Activated T-cell treated with anti-CD3 and anti-CD28 coated beads, Interleukin-2, amount 50 U/mL, for 72 hours (primary cell): ENCODE data around the gene WBP11. TPM values are rescaled to one million over a fixed set of nuclear protein-coding genes. Genes with fewer than 3 reads are reported as not detected.

Source experiments
- ATAC-seq, 2 donors: fragments of 150-1000 bp; cut with Tn5 transposase; replicated peaks in 1 of 2; 2 replicates each; pipeline ENCODE4 v1.10.0; 2021; ENCODE audit warnings: moderate library complexity in 2 of 2, mild to moderate bottlenecking in 1 of 2
- DNase-seq, 2 donors: peaks; one replicate each; pipeline ENCODE4 v3.0.0; 2021 to 2022; ENCODE audit warnings: mixed read lengths in 1 of 2
- H3K27ac Mint-ChIP-seq: one replicate; pipeline ENCODE4 v1.8.0; 2022; ENCODE audit warnings: mild to moderate bottlenecking, moderate library complexity, mixed read lengths
- H3K27me3 Mint-ChIP-seq: one replicate; pipeline ENCODE4 v1.8.0; 2022; ENCODE audit warnings: low read depth, mixed read lengths
- H3K36me3 Mint-ChIP-seq, 2 donors: one replicate each; pipeline ENCODE4 v1.8.0; 2022; ENCODE audit warnings: mixed read lengths in 2 of 2, mild to moderate bottlenecking in 1 of 2; ENCODE audit not compliant: insufficient read depth in 2 of 2
- H3K4me1 Mint-ChIP-seq: one replicate; pipeline ENCODE4 v1.8.0; 2022; ENCODE audit warnings: low read depth, mixed read lengths
- H3K4me3 Mint-ChIP-seq, 2 donors: one replicate each; pipeline ENCODE4 v1.8.0; 2022; ENCODE audit warnings: mild to moderate bottlenecking in 2 of 2, mixed read lengths in 2 of 2, moderate library complexity in 2 of 2
- H3K9me3 Mint-ChIP-seq, 2 donors: one replicate each; pipeline ENCODE4 v1.8.0; 2022; ENCODE audit warnings: mixed read lengths in 2 of 2
- total RNA-seq, 2 donors: library from RNA; stranded (reverse); gene quantifications; one replicate each; pipeline ENCODE4 v1.2.3, GENCODE V29; 2022

WBP11 gene
- total RNA-seq, result 100 to 1,000 TPM; 104 to 111 TPM

- ATAC-seq (peak; percentile 98), DNase-seq (peak; percentile 87 to 90)
- Mint-ChIP-seq H3K9me3 (no peaks in the 10 kb centered on the region), H3K27ac (no peak within 1 kb of the TSS), H3K27me3 (no peaks in the 10 kb centered on the region), H3K4me3 (no peak within 1 kb of the TSS), H3K4me1 (peaks cover 17% of the 10 kb centered on the region), H3K36me3 (peaks cover 5 to 24% of the 10 kb centered on the region in 2 donors)
Observed at GRCh38 chr12:14803011-14803829, at the start of gene WBP11, which contains the start of gene C12orf60. TSS of gene WBP11 (minus strand) at chr12:14803478. CDS start at chr12:14801383, 2,095 bp downstream. TSS of gene C12orf60 (plus strand) at chr12:14803670. CDS start at chr12:14822936, 19,266 bp downstream.

GRCh38 chr12:14852880-14853279, 49.6 kb upstream of the WBP11 start:
- no peaks in the 10 kb centered on the region for H3K27me3 Mint-ChIP-seq
- H3K27ac Mint-ChIP-seq, result no peak overlapping the region
- no peaks in the 10 kb centered on the region for H3K36me3 Mint-ChIP-seq
- H3K9me3 Mint-ChIP-seq, result peaks cover 5 to 6% of the 10 kb centered on the region in 2 donors
- ATAC-seq (no peak), DNase-seq (no peak)
- H3K4me3 Mint-ChIP-seq, result no peak overlapping the region
- H3K4me1 Mint-ChIP-seq, result no peaks in the 10 kb centered on the region

- Mint-ChIP-seq H3K4me1 (peaks cover 4% of the 10 kb centered on the region), H3K27me3 (no peaks in the 10 kb centered on the region), H3K9me3 (peaks cover under 1% of the 10 kb centered on the region in 2 donors), H3K36me3 (no peaks in the 10 kb centered on the region), H3K27ac (no peak overlapping the region), H3K4me3 (no peak overlapping the region)
- DNase-seq, result no peak
- no peak for ATAC-seq
Observed at GRCh38 chr12:14850929-14851663, 47.8 kb upstream of the WBP11 start.

GRCh38 chr12:14849661-14850060, 46.4 kb upstream of the WBP11 start:
- Mint-ChIP-seq H3K27ac (no peak overlapping the region), H3K4me3 (no peak overlapping the region), H3K9me3 (no peaks in the 10 kb centered on the region), H3K27me3 (no peaks in the 10 kb centered on the region), H3K4me1 (peaks cover 11% of the 10 kb centered on the region), H3K36me3 (no peaks in the 10 kb centered on the region)
- no peak for DNase-seq
- no peak for ATAC-seq

GRCh38 chr12:14846876-14847580, 43.8 kb upstream of the WBP11 start:
- ATAC-seq (no peak), DNase-seq (no peak)
- no peaks in the 10 kb centered on the region for H3K9me3 Mint-ChIP-seq
- peaks cover 11% of the 10 kb centered on the region for H3K4me1 Mint-ChIP-seq
- no peak overlapping the region for H3K4me3 Mint-ChIP-seq
- H3K36me3 Mint-ChIP-seq, result no peaks in the 10 kb centered on the region
- H3K27ac Mint-ChIP-seq, result no peak overlapping the region
- H3K27me3 Mint-ChIP-seq, result no peaks in the 10 kb centered on the region

GRCh38 chr12:14846042-14846587, 42.8 kb upstream of the WBP11 start:
- H3K27ac Mint-ChIP-seq, result no peak overlapping the region
- H3K27me3 Mint-ChIP-seq, result no peaks in the 10 kb centered on the region
- H3K9me3 Mint-ChIP-seq, result no peaks in the 10 kb centered on the region
- ATAC-seq (no peak), DNase-seq (no peak)
- H3K36me3 Mint-ChIP-seq, result no peaks in the 10 kb centered on the region
- no peak overlapping the region for H3K4me3 Mint-ChIP-seq
- H3K4me1 Mint-ChIP-seq, result peaks cover 11% of the 10 kb centered on the region

- Mint-ChIP-seq H3K27ac (no peak overlapping the region), H3K27me3 (peaks cover 6% of the 10 kb centered on the region), H3K36me3 (no peaks in the 10 kb centered on the region), H3K4me1 (peaks cover 11% of the 10 kb centered on the region), H3K9me3 (no peaks in the 10 kb centered on the region), H3K4me3 (peak overlapping the region; percentile 9 to 60)
- DNase-seq, result peak; percentile 21
- peak; percentile 37 to 53 for ATAC-seq
Observed at GRCh38 chr12:14845350-14845750, 42.1 kb upstream of the WBP11 start.

GRCh38 chr12:14844401-14844800, 41.1 kb upstream of the WBP11 start:
- Mint-ChIP-seq H3K27ac (no peak overlapping the region), H3K4me1 (peaks cover 11% of the 10 kb centered on the region), H3K9me3 (no peaks in the 10 kb centered on the region), H3K36me3 (no peaks in the 10 kb centered on the region), H3K4me3 (no peak overlapping the region), H3K27me3 (peaks cover 15% of the 10 kb centered on the region)
- ATAC-seq (no peak), DNase-seq (no peak)

- ATAC-seq (no peak), DNase-seq (no peak)
- H3K9me3 Mint-ChIP-seq, result no peaks in the 10 kb centered on the region
- no peak within 1 kb of the TSS for H3K27ac Mint-ChIP-seq
- no peaks in the 10 kb centered on the region for H3K36me3 Mint-ChIP-seq
- no peak within 1 kb of the TSS for H3K4me3 Mint-ChIP-seq
- H3K4me1 Mint-ChIP-seq, result peaks cover 11% of the 10 kb centered on the region
- H3K27me3 Mint-ChIP-seq, result peaks cover 19% of the 10 kb centered on the region
Observed at GRCh38 chr12:14843425-14843887, 40.2 kb upstream of the WBP11 start, which contains the start of gene ART4. TSS of gene ART4 (minus strand) at chr12:14843526. CDS start at chr12:14843113, 413 bp downstream.

GRCh38 chr12:14842315-14842714, 39.0 kb upstream of the WBP11 start:
- Mint-ChIP-seq H3K4me3 (no peak overlapping the region), H3K27me3 (peaks cover 19% of the 10 kb centered on the region), H3K36me3 (no peaks in the 10 kb centered on the region)

GRCh38 chr12:14841761-14842160, 38.5 kb upstream of the WBP11 start:
- Mint-ChIP-seq H3K4me1 (peaks cover 11% of the 10 kb centered on the region), H3K27ac (no peak overlapping the region)
- no peak for ATAC-seq

More at GRCh38 chr12:14842315-14842714, 39.0 kb upstream of the WBP11 start:
- Mint-ChIP-seq H3K27ac (no peak overlapping the region), H3K9me3 (no peaks in the 10 kb centered on the region), H3K4me1 (peaks cover 11% of the 10 kb centered on the region)
- DNase-seq, result no peak
- ATAC-seq, result no peak

GRCh38 chr12:14840616-14841015, 37.3 kb upstream of the WBP11 start:
- Mint-ChIP-seq H3K36me3 (no peaks in the 10 kb centered on the region), H3K4me1 (peaks cover 11% of the 10 kb centered on the region), H3K27ac (no peak overlapping the region), H3K9me3 (no peaks in the 10 kb centered on the region), H3K4me3 (no peak overlapping the region), H3K27me3 (peaks cover 19% of the 10 kb centered on the region)
- ATAC-seq, result no peak
- DNase-seq, result no peak

More at GRCh38 chr12:14841761-14842160, 38.5 kb upstream of the WBP11 start:
- Mint-ChIP-seq H3K4me3 (no peak overlapping the region), H3K36me3 (no peaks in the 10 kb centered on the region), H3K9me3 (no peaks in the 10 kb centered on the region), H3K27me3 (peaks cover 19% of the 10 kb centered on the region)
- no peak for DNase-seq
